Hepatocyte (in vitro differentiated cells): ENCODE results near the gene POP5.

Source experiments
- CTCF ChIP-seq: fragments of 200-600 bp; sonication (generic); IDR thresholded peaks from 2 replicates; pipeline ENCODE4 v1.5.1; 2016; ENCODE audit warnings: antibody characterized with exemption, mild to moderate bottlenecking; ENCODE audit not compliant: poor library complexity
- EZH2 ChIP-seq: fragments of 200-600 bp; sonication (generic); IDR thresholded peaks from 2 replicates; pipeline ENCODE4 v1.6.1; 2016; ENCODE audit warnings: antibody characterized with exemption, mild to moderate bottlenecking, borderline replicate concordance
- EZH2phosphoT487 ChIP-seq: fragments of 200-600 bp; sonication (generic); IDR thresholded peaks from one replicate; pipeline ENCODE4 v1.6.1; 2018; ENCODE audit warnings: antibody characterized with exemption, mild to moderate bottlenecking, low read depth, moderate library complexity; ENCODE audit not compliant: unreplicated experiment, severe bottlenecking

- TF ChIP-seq CTCF = no peak
- no peak for TF ChIP-seq EZH2
- TF ChIP-seq EZH2phosphoT487 = no peak
These were observed 45.0 kb downstream of the POP5 start for GRCh38 chr12:120536064-120536791.
